ENCODE measurements around the gene HTRA2.
"Not testable (repeated sequence)": the region's sequence is repeated elsewhere in the genome, so short reads cannot be mapped to it uniquely, and the experiment has no call there.

Gene HTRA2
- total RNA-seq: 48.4 to 78.0 (median 65.4) reads per million in 4 experiments

GRCh38 chr2:74529357-74530238 lies at the start of gene HTRA2, which contains the start of gene AUP1:
Gene HTRA2, plus strand, starts transcription at chr2:74529933. Its CDS starts 74 bp downstream, at chr2:74530007.
Gene AUP1, minus strand, starts transcription at chr2:74529706. Its CDS starts 77 bp downstream, at chr2:74529629.
- peak; percentile 68 for DNase-seq

DNA sequence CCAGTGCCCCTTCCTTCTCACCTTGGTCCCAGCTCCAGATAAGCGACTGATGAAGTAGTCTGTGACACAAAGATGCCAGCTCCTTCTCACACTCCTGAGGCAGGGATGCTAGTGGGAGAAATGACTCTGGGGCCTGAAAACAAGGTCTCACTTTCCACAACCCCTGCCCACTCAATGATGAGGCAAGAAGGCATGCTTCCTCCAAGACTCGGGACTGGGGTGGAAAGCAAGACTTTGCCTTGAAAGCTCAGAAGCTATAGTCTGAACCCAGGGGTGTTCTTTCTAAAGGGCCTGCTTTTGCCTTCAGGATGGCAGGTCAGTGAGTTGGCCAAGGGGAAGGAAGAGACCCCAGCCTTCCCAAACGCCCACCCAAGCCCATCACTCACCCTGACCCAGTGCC lies 48.3 kb upstream of the HTRA2 start:
- no peak for DNase-seq

GRCh38 chr2:74481961-74482800 lies 47.6 kb upstream of the HTRA2 start:
- peak; percentile 43 for DNase-seq

- peak; percentile 87 for DNase-seq
These were observed 46.7 kb upstream of the HTRA2 start, which contains the start of the genes CCDC142 and TTC31 for GRCh38 chr2:74482801-74483674. Gene CCDC142, minus strand, starts transcription at chr2:74482998. Its CDS starts 161 bp downstream, at chr2:74482837. Gene TTC31, plus strand, starts transcription at chr2:74483081. Its CDS starts 15 bp downstream, at chr2:74483096.

GRCh38 chr2:74483675-74484164 lies 46.0 kb upstream of the HTRA2 start:
- not testable (repeated sequence) for DNase-seq

DNA sequence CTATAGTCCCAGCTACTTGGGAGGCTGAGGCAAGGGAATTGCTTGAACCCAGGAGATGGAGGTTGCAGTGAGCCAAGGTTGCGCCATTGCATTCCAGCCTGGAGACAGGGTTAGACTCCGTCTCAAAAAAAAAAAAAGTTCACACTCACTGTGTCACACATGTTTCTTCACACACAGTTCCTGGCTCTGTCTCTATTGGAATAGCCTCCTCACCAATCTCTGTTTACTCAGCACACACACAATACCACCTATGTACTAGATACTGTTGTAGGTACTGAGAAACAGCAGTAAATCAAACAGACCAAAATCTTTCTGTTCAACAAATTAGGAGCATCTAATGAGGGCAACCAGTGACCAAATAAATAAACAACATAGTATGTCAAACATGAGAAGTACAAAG lies 43.6 kb upstream of the HTRA2 start:
- DNase-seq: no peak

DNA sequence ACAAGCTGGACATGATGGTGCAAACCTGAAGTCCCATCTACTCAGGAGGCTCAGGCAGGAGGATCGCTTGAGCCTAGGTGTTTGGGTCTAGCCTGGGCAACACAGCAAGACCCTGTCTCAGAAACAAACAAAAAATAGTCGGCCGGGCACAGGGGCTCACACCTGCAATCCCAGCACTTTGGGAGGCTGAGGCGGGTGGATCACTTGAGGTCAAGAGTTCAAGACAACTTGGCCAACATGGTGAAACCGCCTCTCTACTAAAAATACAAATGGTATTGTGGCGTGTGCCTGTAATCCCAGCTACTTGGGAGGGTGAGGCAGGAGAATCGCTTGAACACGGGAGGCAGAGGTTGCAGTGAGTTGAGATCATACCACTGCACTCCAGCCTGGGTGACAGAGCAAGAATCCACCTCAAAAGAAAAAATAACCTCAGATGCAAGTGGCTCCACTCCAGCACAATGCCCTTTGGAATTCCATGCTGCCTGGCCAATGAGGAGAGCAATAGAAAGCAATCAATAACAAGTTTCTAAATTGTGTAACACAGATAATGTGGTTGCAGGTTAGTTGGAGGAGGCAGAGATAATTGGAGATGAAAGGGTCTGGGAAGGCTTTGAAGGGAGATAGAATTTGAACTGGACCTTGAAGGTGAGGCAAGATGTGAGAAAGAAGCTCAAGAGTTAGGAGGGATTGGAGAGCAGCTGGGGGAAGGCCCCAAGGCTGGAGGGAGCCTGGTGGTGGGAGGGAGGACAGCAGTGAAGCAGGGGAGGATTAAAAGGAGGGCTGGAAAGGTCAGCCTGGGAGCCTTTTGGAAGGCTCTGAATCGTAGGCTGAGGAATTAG lies 40.9 kb upstream of the HTRA2 start:
- DNase-seq: no peak

- no peak for DNase-seq
These were observed 39.8 kb upstream of the HTRA2 start for GRCh38 chr2:74489906-74490305.

GRCh38 chr2:74491648-74492544 lies 37.8 kb upstream of the HTRA2 start:
- no peak for DNase-seq

- DNase-seq: no peak
These were observed 36.2 kb upstream of the HTRA2 start for GRCh38 chr2:74493546-74493945.

- no peak for DNase-seq
These were observed 34.3 kb upstream of the HTRA2 start for GRCh38 chr2:74495440-74495839.

DNA sequence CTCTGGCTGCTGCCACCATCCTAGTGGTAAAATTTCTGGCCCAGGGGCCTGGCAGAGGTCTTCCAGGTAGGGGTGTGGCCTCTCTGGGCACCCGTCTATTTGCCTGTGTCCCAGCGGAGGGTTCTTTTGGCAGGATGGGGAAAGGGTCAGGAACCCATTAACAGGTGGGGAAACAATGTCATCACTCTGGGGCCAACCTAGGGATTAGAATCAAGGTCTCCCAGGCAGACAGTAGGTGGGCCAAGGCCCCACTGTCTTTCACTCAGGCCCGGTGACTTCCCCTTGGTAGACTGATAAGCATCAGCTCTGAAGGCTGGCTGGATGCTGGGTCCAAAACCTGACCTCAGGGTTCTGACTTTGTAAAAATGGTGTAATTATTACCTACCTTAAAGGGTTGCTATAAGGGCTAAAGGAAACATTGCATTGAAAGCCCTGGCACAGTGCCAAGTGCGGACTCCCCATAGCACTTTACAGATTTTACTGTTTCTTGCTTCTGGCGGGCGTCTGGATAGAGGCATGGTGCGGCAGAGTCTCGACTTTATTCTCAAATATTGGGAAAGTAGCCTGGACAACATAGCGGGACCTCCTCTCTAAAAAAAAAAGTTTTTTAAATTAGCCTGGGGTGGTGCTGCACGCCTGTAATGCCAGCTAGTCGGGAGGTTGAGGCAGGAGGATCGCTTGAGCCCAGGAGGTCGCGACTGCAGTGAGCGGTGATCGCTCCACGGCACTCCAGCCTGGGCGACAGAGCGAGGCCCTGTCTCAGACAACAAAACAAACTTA lies 32.5 kb upstream of the HTRA2 start:
- no peak for DNase-seq

GRCh38 chr2:74497777-74498499 lies 31.8 kb upstream of the HTRA2 start:
- DNase-seq: no peak

DNA sequence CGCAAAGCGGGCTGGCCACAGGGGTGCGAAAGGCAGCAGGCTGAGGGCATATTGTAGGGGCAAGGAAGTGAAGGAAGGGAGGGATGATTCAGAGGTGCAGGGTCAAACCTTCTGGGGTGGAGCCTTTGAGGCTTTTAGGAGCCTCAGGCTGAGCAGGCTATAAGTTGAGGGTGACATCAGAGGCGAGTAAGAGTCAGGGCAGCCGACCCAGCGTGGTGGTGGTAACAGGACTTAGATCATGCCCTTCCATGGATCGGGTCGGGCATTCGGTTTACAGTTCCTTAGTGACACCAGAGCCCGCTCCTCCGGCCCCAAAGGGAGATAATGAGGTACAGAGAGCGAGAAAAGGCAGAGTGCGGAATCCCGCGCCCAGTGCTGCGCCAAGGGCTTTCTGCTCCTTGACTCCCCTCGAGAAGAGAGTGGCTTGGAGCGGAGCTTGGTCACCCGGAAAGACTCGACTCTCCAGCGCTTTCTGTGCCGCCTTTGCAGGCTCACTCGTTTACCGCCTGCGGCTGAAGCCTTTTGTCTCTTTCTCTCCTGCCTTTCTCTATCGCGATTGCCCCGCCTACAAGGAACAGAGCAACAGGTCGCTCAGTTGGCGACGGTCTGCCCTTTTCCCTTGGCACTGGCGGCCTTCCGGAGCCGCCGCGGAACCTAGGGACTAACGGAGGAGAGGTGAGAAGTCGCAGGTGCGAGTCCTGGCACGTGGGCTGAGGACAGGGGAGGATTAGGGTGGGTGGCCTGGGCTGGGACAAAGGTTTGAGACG lies 31.1 kb upstream of the HTRA2 start:
- DNase-seq: no peak

GRCh38 chr2:74499267-74499939 lies 30.3 kb upstream of the HTRA2 start, which contains the start of gene LBX2:
Gene LBX2, minus strand, starts transcription at chr2:74499603. Its CDS starts 66 bp downstream, at chr2:74499537.
- DNase-seq: no peak

DNA sequence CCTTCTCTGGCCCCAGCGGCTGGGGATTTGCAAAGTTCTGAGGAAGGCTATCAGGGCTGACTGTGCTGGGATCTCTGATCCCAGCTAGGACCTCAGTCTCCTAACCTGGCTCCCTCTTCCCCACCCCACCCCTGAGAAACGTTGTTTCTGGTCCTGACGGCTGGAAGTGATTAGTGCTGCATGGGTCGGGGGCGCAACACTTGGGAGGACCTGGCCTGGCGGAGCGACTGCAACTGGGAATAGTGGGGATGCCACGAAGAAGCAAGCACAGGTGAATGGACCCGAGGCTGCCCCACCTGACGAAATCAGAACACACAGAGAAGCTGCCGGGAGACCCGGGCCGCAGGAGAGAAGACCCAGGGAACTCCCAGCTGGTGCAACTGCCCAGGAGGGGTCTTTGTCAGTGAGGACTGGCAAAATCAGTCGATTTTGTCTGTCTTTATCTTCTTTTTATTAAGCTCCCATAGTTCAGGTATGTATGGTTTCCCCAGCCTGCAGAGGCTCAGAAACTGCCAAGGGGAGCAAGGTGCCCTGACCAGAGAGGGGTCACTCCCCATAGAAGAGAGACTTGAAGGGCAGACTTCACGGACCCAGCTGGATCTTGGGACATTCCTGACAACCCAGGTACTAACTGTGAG lies 29.7 kb upstream of the HTRA2 start:
- DNase-seq: no peak

- no peak for DNase-seq
These were observed 29.2 kb upstream of the HTRA2 start for GRCh38 chr2:74500578-74500946.

All from effector CD8-positive, alpha-beta T cell (primary cell).